ENCODE measurements around the gene PDYN.

DNA sequence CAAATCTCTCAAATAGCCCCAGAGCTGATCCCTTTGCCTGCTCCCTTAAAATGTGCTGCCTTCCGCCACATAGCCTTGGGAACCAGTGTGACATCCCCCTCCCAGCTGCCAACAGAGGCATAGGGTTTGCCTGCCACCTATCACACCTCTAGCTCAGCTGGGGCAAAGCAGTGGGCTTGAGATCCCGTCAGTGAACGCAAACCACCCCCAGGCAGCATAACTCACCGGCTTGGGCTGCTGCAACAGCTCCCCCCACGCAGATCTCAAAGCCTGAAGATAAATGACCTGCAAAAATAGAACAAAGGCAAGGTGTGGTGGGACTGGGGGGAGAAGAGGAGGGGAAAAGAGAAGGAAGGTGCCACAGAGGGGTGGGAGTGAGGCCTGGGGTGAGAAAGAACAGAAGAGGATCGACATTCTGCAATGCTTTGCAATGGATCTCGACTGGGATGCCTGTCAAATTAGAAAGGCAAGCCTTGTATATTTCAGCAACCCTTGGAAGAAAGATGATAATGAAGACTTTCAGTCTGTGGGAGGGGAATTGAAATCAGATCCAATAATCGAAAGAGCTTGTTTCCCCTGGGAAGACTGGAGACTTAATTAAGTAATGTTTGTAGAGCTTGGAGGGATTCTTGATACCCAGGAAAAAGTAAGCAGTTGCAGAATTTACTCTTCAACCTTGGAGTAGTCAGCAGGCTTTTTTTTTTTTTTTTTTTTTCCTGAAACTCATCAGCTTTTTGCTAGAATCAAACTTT lies 1.3 kb downstream of the PDYN start:
- TF ChIP-seq ZNF274 (IDR thresholded peaks at IDR 0.05; ENCODE audit: low read depth, low read length) (no peak), YY1 (IDR thresholded peaks at IDR 0.05; ENCODE audit: insufficient read depth, insufficient read length) (no peak)

Measured in NT2/D1 (cell line).